CD8-positive, alpha-beta memory T cell (primary cell): ENCODE results near the gene OCA2. TPM values are rescaled to one million over a fixed set of nuclear protein-coding genes. Genes with fewer than 3 reads are reported as not detected.

Experiments
- CTCF ChIA-PET: fragments of 350-600 bp; sonication (Branson Sonifier 250); formaldehyde crosslinking; loops from one replicate; lab custom pipeline; 2021; ENCODE audit warnings: antibody characterized with exemption; lab: Charles Lee
- POLR2A ChIA-PET: fragments of 350-600 bp; sonication (Branson Sonifier 250); formaldehyde crosslinking; loops from one replicate; lab custom pipeline; 2021; ENCODE audit warnings: antibody characterized with exemption; lab: Charles Lee
- DNase-seq, 5 donors: peaks; one replicate each; pipeline versions ENCODE4 v3.0.0 to v3.0.0-alpha.2; 2020 to 2022; ENCODE audit warnings: mixed read lengths in 1 of 5
- H3K27ac ChIP-seq: one replicate; pipeline ENCODE4 v1.7.0; 2013; ENCODE audit warnings: low read depth, mild to moderate bottlenecking, low read length, moderate library complexity
- H3K27me3 ChIP-seq: 2 replicates; pipeline ENCODE4 v1.7.0; 2013; ENCODE audit warnings: low read length, mild to moderate bottlenecking; ENCODE audit not compliant: insufficient read depth, poor library complexity, severe bottlenecking
- H3K36me3 ChIP-seq: 2 replicates; pipeline ENCODE4 v1.7.0; 2013; ENCODE audit warnings: mild to moderate bottlenecking, low read length, moderate library complexity; ENCODE audit not compliant: insufficient read depth
- H3K4me1 ChIP-seq: 2 replicates; pipeline ENCODE4 v1.7.0; 2013; ENCODE audit warnings: mild to moderate bottlenecking, low read length, moderate library complexity; ENCODE audit not compliant: insufficient read depth
- H3K4me3 ChIP-seq: 2 replicates; pipeline ENCODE4 v1.7.0; 2013; ENCODE audit warnings: mild to moderate bottlenecking, low read length
- H3K9me3 ChIP-seq: 2 replicates; pipeline ENCODE4 v1.7.0; 2013; ENCODE audit warnings: mild to moderate bottlenecking, low read length
- H3K27ac Mint-ChIP-seq, 8 donors: one replicate each; pipeline ENCODE4 v1.8.0; 2020 to 2021; ENCODE audit warnings: mixed read lengths in 8 of 8, mild to moderate bottlenecking in 6 of 8, inconsistent platforms in 3 of 8, moderate library complexity in 3 of 8
- H3K27me3 Mint-ChIP-seq, 2 donors: one replicate each; pipeline ENCODE4 v1.8.0; 2020 to 2021; ENCODE audit warnings: mixed read lengths in 2 of 2, mild to moderate bottlenecking in 1 of 2, moderate library complexity in 1 of 2
- H3K36me3 Mint-ChIP-seq, 3 donors: one replicate each; pipeline ENCODE4 v1.8.0; 2020 to 2021; ENCODE audit warnings: mixed read lengths in 3 of 3, inconsistent platforms in 1 of 3, mild to moderate bottlenecking in 1 of 3
- H3K4me1 Mint-ChIP-seq, 3 donors: one replicate each; pipeline ENCODE4 v1.8.0; 2020 to 2021; ENCODE audit warnings: mixed read lengths in 3 of 3, inconsistent platforms in 1 of 3, mild to moderate bottlenecking in 1 of 3
- H3K4me3 Mint-ChIP-seq, 7 donors: one replicate each; pipeline ENCODE4 v1.8.0; 2020 to 2021; ENCODE audit warnings: mixed read lengths in 7 of 7, mild to moderate bottlenecking in 6 of 7, moderate library complexity in 4 of 7, inconsistent platforms in 2 of 7
- H3K9me3 Mint-ChIP-seq, 5 donors: one replicate each; pipeline ENCODE4 v1.8.0; 2020 to 2022; ENCODE audit warnings: mixed read lengths in 5 of 5, mild to moderate bottlenecking in 3 of 5, moderate library complexity in 2 of 5, inconsistent platforms in 1 of 5
- polyA plus RNA-seq: library from polyadenylated mRNA; unstranded; fragments of 300-500 nt; fragmentation: Illumina TruSeq; gene quantifications from one replicate; pipeline ENCODE4 v1.2.3, GENCODE V29; 2021
- total RNA-seq, 2 experiments: library from RNA; stranded (reverse); gene quantifications; one replicate each; pipeline ENCODE4 v1.2.3, GENCODE V29; 2021

The OCA2 gene
- total and polyA plus RNA-seq, 3 experiments from 2014 or later, result not detected

- H3K4me3 ChIP-seq, result no peak overlapping the region
- ChIA-PET CTCF (no interaction called here), POLR2A (no interaction called here)
- Mint-ChIP-seq H3K9me3 (peaks cover 0 to 15% (median 13%) of the 10 kb centered on the region in 5 donors), H3K27me3 (no peaks in the 10 kb centered on the region), H3K4me3 (no peak overlapping the region), H3K27ac (no peak overlapping the region), H3K4me1 (no peaks in the 10 kb centered on the region), H3K36me3 (no peaks in the 10 kb centered on the region)
- H3K27ac ChIP-seq, result no peak overlapping the region
- H3K27me3 ChIP-seq, result no peaks in the 10 kb centered on the region
- H3K9me3 ChIP-seq, result no peaks in the 10 kb centered on the region
- no peak for DNase-seq
- H3K36me3 ChIP-seq, result no peaks in the 10 kb centered on the region
- H3K4me1 ChIP-seq, result no peaks in the 10 kb centered on the region
Observed at GRCh38 chr15:27817258-27817657, 281.9 kb downstream of the OCA2 start.

- Mint-ChIP-seq H3K4me1 (no peaks in the 10 kb centered on the region), H3K9me3 (peaks cover 0 to 15% (median 13%) of the 10 kb centered on the region in 5 donors), H3K4me3 (no peak overlapping the region), H3K27ac (no peak overlapping the region), H3K27me3 (no peaks in the 10 kb centered on the region), H3K36me3 (no peaks in the 10 kb centered on the region)
- Histone ChIP-seq H3K27me3 (no peaks in the 10 kb centered on the region), H3K4me1 (no peaks in the 10 kb centered on the region), H3K4me3 (no peak overlapping the region), H3K9me3 (no peaks in the 10 kb centered on the region), H3K36me3 (no peaks in the 10 kb centered on the region), H3K27ac (no peak overlapping the region)
- no peak for DNase-seq
- ChIA-PET POLR2A (no interaction called here), CTCF (no interaction called here)
Observed at GRCh38 chr15:27816790-27817189, 282.3 kb downstream of the OCA2 start.

- H3K27ac ChIP-seq, result no peak overlapping the region
- H3K36me3 ChIP-seq, result no peaks in the 10 kb centered on the region
- Mint-ChIP-seq H3K9me3 (peaks cover 0 to 16% (median 15%) of the 10 kb centered on the region in 5 donors), H3K27me3 (no peaks in the 10 kb centered on the region), H3K27ac (no peak overlapping the region), H3K36me3 (no peaks in the 10 kb centered on the region), H3K4me3 (no peak overlapping the region), H3K4me1 (no peaks in the 10 kb centered on the region)
- ChIA-PET POLR2A (no interaction called here), CTCF (no interaction called here)
- DNase-seq, result no peak
- H3K27me3 ChIP-seq, result no peaks in the 10 kb centered on the region
- H3K4me3 ChIP-seq, result no peak overlapping the region
- H3K4me1 ChIP-seq, result no peaks in the 10 kb centered on the region
- H3K9me3 ChIP-seq, result no peaks in the 10 kb centered on the region
Observed at GRCh38 chr15:27815035-27815434, 284.1 kb downstream of the OCA2 start.

GRCh38 chr15:27813139-27813538 lies 286.0 kb downstream of the OCA2 start:
- Histone ChIP-seq H3K27me3 (no peaks in the 10 kb centered on the region), H3K27ac (no peak overlapping the region), H3K36me3 (no peaks in the 10 kb centered on the region), H3K4me3 (no peak overlapping the region), H3K9me3 (no peaks in the 10 kb centered on the region), H3K4me1 (no peaks in the 10 kb centered on the region)
- Mint-ChIP-seq H3K27me3 (peaks cover 0 to 3% of the 10 kb centered on the region in 2 donors), H3K36me3 (no peaks in the 10 kb centered on the region), H3K9me3 (peaks cover 3 to 15% (median 10%) of the 10 kb centered on the region in 5 donors), H3K4me3 (no peak overlapping the region), H3K4me1 (no peaks in the 10 kb centered on the region), H3K27ac (peak overlapping the region in 1 of 8 donors; percentile 33)
- no peak for DNase-seq
- ChIA-PET CTCF (no interaction called here), POLR2A (no interaction called here)

GRCh38 chr15:27808182-27808581 lies 290.9 kb downstream of the OCA2 start:
- Histone ChIP-seq H3K27me3 (no peaks in the 10 kb centered on the region), H3K9me3 (no peaks in the 10 kb centered on the region), H3K27ac (no peak overlapping the region), H3K4me1 (no peaks in the 10 kb centered on the region), H3K4me3 (no peak overlapping the region), H3K36me3 (no peaks in the 10 kb centered on the region)
- Mint-ChIP-seq H3K36me3 (no peaks in the 10 kb centered on the region), H3K27me3 (peaks cover 0 to 3% of the 10 kb centered on the region in 2 donors), H3K27ac (no peak overlapping the region), H3K4me3 (no peak overlapping the region), H3K4me1 (no peaks in the 10 kb centered on the region), H3K9me3 (peaks cover 0 to 23% (median 7%) of the 10 kb centered on the region in 5 donors)
- no peak for DNase-seq
- ChIA-PET POLR2A (no interaction called here), CTCF (no interaction called here)

- CTCF ChIA-PET, result no interaction called here
- Mint-ChIP-seq H3K4me1 (no peaks in the 10 kb centered on the region), H3K36me3 (no peaks in the 10 kb centered on the region)
Observed at GRCh38 chr15:27807335-27807734, 291.8 kb downstream of the OCA2 start.

GRCh38 chr15:27806396-27806795 lies 292.7 kb downstream of the OCA2 start:
- no peak overlapping the region for H3K27ac Mint-ChIP-seq
- no peak overlapping the region for H3K27ac ChIP-seq
- H3K27me3 Mint-ChIP-seq, result peaks cover 0 to 3% of the 10 kb centered on the region in 2 donors
- H3K27me3 ChIP-seq, result no peaks in the 10 kb centered on the region
- H3K4me3 Mint-ChIP-seq, result no peak overlapping the region
- peaks cover 0 to 23% (median 8%) of the 10 kb centered on the region in 5 donors for H3K9me3 Mint-ChIP-seq
- ChIA-PET POLR2A (no interaction called here), CTCF (no interaction called here)
- no peaks in the 10 kb centered on the region for H3K36me3 ChIP-seq
- no peak for DNase-seq
- no peaks in the 10 kb centered on the region for H3K9me3 ChIP-seq
- H3K4me1 Mint-ChIP-seq, result no peaks in the 10 kb centered on the region
- H3K4me1 ChIP-seq, result no peaks in the 10 kb centered on the region
- H3K4me3 ChIP-seq, result no peak overlapping the region
- H3K36me3 Mint-ChIP-seq, result no peaks in the 10 kb centered on the region

More at GRCh38 chr15:27807335-27807734, 291.8 kb downstream of the OCA2 start:
- no peak for DNase-seq
- H3K4me1 ChIP-seq, result no peaks in the 10 kb centered on the region
- no peak overlapping the region for H3K27ac ChIP-seq
- H3K9me3 ChIP-seq, result no peaks in the 10 kb centered on the region
- H3K27me3 ChIP-seq, result no peaks in the 10 kb centered on the region
- POLR2A ChIA-PET, result no interaction called here
- H3K27ac Mint-ChIP-seq, result no peak overlapping the region
- no peak overlapping the region for H3K4me3 Mint-ChIP-seq
- H3K4me3 ChIP-seq, result no peak overlapping the region
- H3K27me3 Mint-ChIP-seq, result peaks cover 0 to 3% of the 10 kb centered on the region in 2 donors
- peaks cover 0 to 23% (median 8%) of the 10 kb centered on the region in 5 donors for H3K9me3 Mint-ChIP-seq
- H3K36me3 ChIP-seq, result no peaks in the 10 kb centered on the region

- H3K27ac ChIP-seq, result no peak overlapping the region
- no peak for DNase-seq
- H3K27ac Mint-ChIP-seq, result no peak overlapping the region
- H3K27me3 Mint-ChIP-seq, result peaks cover 0 to 3% of the 10 kb centered on the region in 2 donors
- CTCF ChIA-PET, result no interaction called here
- H3K4me1 ChIP-seq, result no peaks in the 10 kb centered on the region
- POLR2A ChIA-PET, result no interaction called here
- no peak overlapping the region for H3K4me3 Mint-ChIP-seq
- no peaks in the 10 kb centered on the region for H3K4me1 Mint-ChIP-seq
- H3K27me3 ChIP-seq, result no peaks in the 10 kb centered on the region
- no peaks in the 10 kb centered on the region for H3K36me3 ChIP-seq
- H3K4me3 ChIP-seq, result no peak overlapping the region
- no peaks in the 10 kb centered on the region for H3K9me3 ChIP-seq
- H3K36me3 Mint-ChIP-seq, result no peaks in the 10 kb centered on the region
- H3K9me3 Mint-ChIP-seq, result peaks cover 0 to 23% (median 8%) of the 10 kb centered on the region in 5 donors
Observed at GRCh38 chr15:27805261-27806220, 293.6 kb downstream of the OCA2 start.
